Sigmoid colon (tissue), 7 donors: ENCODE results near the gene RINT1. TPM values are rescaled to one million over a fixed set of nuclear protein-coding genes. Genes with fewer than 3 reads are reported as not detected.

Source experiments
- DNase-seq: peaks from one replicate; pipeline ENCODE4 v3.0.0-alpha.2; 2019
- H3K27ac ChIP-seq, 4 donors: fragments of 200-600 bp; sonication (generic); one replicate each; pipeline ENCODE4 v1.5.1; 2016 to 2019; ENCODE audit warnings: mild to moderate bottlenecking in 1 of 4
- H3K27me3 ChIP-seq, 3 donors: fragments of 200-600 bp; sonication (generic); one replicate each; pipeline ENCODE4 v1.5.1; 2019; ENCODE audit warnings: mild to moderate bottlenecking in 1 of 3
- H3K36me3 ChIP-seq, 4 donors: fragments of 200-600 bp; sonication (generic); one replicate each; pipeline ENCODE4 v1.5.1; 2016 to 2019
- H3K4me1 ChIP-seq, 4 donors: fragments of 200-600 bp; sonication (generic); one replicate each; pipeline ENCODE4 v1.5.1; 2017 to 2019
- H3K4me3 ChIP-seq, 4 donors: fragments of 200-600 bp; sonication (generic); one replicate each; pipeline ENCODE4 v1.5.1; 2017 to 2019; ENCODE audit warnings: mild to moderate bottlenecking in 2 of 4, moderate library complexity in 1 of 4
- H3K9me3 ChIP-seq, 4 donors: fragments of 200-600 bp in 3 of 4; sonication (generic) in 3 of 4; one replicate each; pipeline versions ENCODE4 v1.5.1 to v1.6.1; 2013 to 2019
- CTCF ChIP-seq, 4 experiments: fragments of 450-650 bp in 3 of 4; fragments of 200-600 bp in 1 of 4; IDR thresholded peaks; one replicate each; pipeline ENCODE4 v1.5.1; 2016 to 2019; ENCODE audit warnings: antibody characterized with exemption in 4 of 4, mild to moderate bottlenecking in 3 of 4, moderate library complexity in 2 of 4
- EP300 ChIP-seq, 4 donors: sonication (generic); formaldehyde crosslinking; IDR thresholded peaks; one replicate each; pipeline ENCODE4 v1.6.1; 2017; ENCODE audit warnings: antibody characterized with exemption in 4 of 4
- POLR2A ChIP-seq, 2 donors: fragments of 450-650 bp; IDR thresholded peaks; one replicate each; pipeline ENCODE4 v1.6.1; 2016; ENCODE audit warnings: antibody characterized with exemption in 2 of 2, mild to moderate bottlenecking in 2 of 2, moderate library complexity in 2 of 2
- POLR2AphosphoS5 ChIP-seq, 4 donors: sonication (generic); formaldehyde crosslinking; IDR thresholded peaks; one replicate each; pipeline ENCODE4 v1.6.1; 2017; ENCODE audit warnings: antibody characterized with exemption in 4 of 4
- WGBS, 2 donors: extraction: QIAGEN DNeasy Blood & Tissue Kit; methylation state at CpG; one replicate each; pipeline ENCODE4 v1.1.7; 2013; 5-methylcytosine and 5-hydroxymethylcytosine counted together
- intact Hi-C: fragments of 100-400 bp; cut with DNase I; formaldehyde crosslinking; loops from one replicate; pipeline ENCODE4 v1.15.1; 2023
- polyA plus RNA-seq, 3 donors: library from polyadenylated mRNA; stranded (reverse); fragments of 200-250 nt; gene quantifications; one replicate each; pipeline ENCODE4 v1.2.3, GENCODE V29; 2013
- total RNA-seq, 4 donors: library from RNA; depleted of rRNA; stranded (reverse); fragments of >200 nt; gene quantifications; one replicate each; pipeline ENCODE4 v1.1.0, GENCODE V29; 2016
- donor health status: healthy with polysubstance abuse.
- donor health status: Bipolar disorder and iron deficiency.
- donor health status: healthy.

Gene RINT1
- total and polyA plus RNA-seq, 7 donors, result 7.9 to 22.2 (median 15.5) TPM

- no peak for TF ChIP-seq POLR2A (IDR thresholded peaks at IDR 0.05)
- TF ChIP-seq EP300 (IDR thresholded peaks at IDR 0.05), result no peak
- TF ChIP-seq CTCF (IDR thresholded peaks at IDR 0.05), result no peak
- no peak for TF ChIP-seq POLR2AphosphoS5 (IDR thresholded peaks at IDR 0.05)
- H3K4me1 ChIP-seq, result peaks cover 0 to 10% (median 2%) of the 10 kb centered on the region in 4 donors
- no peak overlapping the region for H3K27ac ChIP-seq
- 85 to 87% methylated on average over 19 of the region's 19 CpGs for WGBS, 2 donors
- intact Hi-C loops, result no loop called here
- H3K27me3 ChIP-seq, result no peaks in the 10 kb centered on the region
- no peaks in the 10 kb centered on the region for H3K9me3 ChIP-seq
- peaks cover 0 to 3% (median 0%) of the 10 kb centered on the region in 4 donors for H3K36me3 ChIP-seq
- peak; percentile 43 for DNase-seq
- H3K4me3 ChIP-seq, result no peak overlapping the region
Observed at GRCh38 chr7:105602325-105603305, 70.6 kb downstream of the RINT1 start.

GRCh38 chr7:105610165-105610930 lies 78.3 kb downstream of the RINT1 start:
- TF ChIP-seq EP300 (IDR thresholded peaks at IDR 0.05), result no peak
- no peak for TF ChIP-seq POLR2AphosphoS5 (IDR thresholded peaks at IDR 0.05)
- no peak for TF ChIP-seq CTCF (IDR thresholded peaks at IDR 0.05)
- TF ChIP-seq POLR2A (IDR thresholded peaks at IDR 0.05), result no peak
- Histone ChIP-seq H3K4me1 (peaks cover 0 to under 1% (median 0%) of the 10 kb centered on the region in 4 donors), H3K4me3 (no peak overlapping the region), H3K9me3 (no peaks in the 10 kb centered on the region), H3K27ac (no peak overlapping the region), H3K27me3 (no peaks in the 10 kb centered on the region), H3K36me3 (peaks cover 8 to 41% (median 14%) of the 10 kb centered on the region in 4 donors)
- peak; percentile 27 for DNase-seq
- 96 to 97% methylated on average over 8 of the region's 8 CpGs for WGBS, 2 donors
- intact Hi-C loops, result no loop called here

- Histone ChIP-seq H3K27ac (no peak overlapping the region), H3K27me3 (no peaks in the 10 kb centered on the region), H3K4me3 (no peak overlapping the region), H3K36me3 (peaks cover 12 to 55% (median 15%) of the 10 kb centered on the region in 4 donors), H3K9me3 (no peaks in the 10 kb centered on the region), H3K4me1 (no peaks in the 10 kb centered on the region)
- TF ChIP-seq CTCF (IDR thresholded peaks at IDR 0.05) (no peak), POLR2A (IDR thresholded peaks at IDR 0.05) (no peak), EP300 (IDR thresholded peaks at IDR 0.05) (no peak), POLR2AphosphoS5 (IDR thresholded peaks at IDR 0.05) (no peak)
- intact Hi-C loops, result no loop called here
- peak; percentile 60 for DNase-seq
- WGBS, 2 donors, result 87 to 92% methylated on average over 16 of the region's 16 CpGs
Observed at GRCh38 chr7:105611856-105612775, 80.1 kb downstream of the RINT1 start.

GRCh38 chr7:105612806-105613205 lies 80.8 kb downstream of the RINT1 start:
- no peaks in the 10 kb centered on the region for H3K9me3 ChIP-seq
- peaks cover 12 to 57% (median 18%) of the 10 kb centered on the region in 4 donors for H3K36me3 ChIP-seq
- H3K27ac ChIP-seq, result no peak overlapping the region
- no peaks in the 10 kb centered on the region for H3K27me3 ChIP-seq
- DNase-seq, result peak; percentile 53
- intact Hi-C loops, result no loop called here
- no peak overlapping the region for H3K4me3 ChIP-seq
- WGBS, 2 donors, result 93 to 95% methylated on average over 9 of the region's 9 CpGs
- TF ChIP-seq EP300 (IDR thresholded peaks at IDR 0.05) (no peak), CTCF (IDR thresholded peaks at IDR 0.05) (no peak), POLR2A (IDR thresholded peaks at IDR 0.05) (no peak), POLR2AphosphoS5 (IDR thresholded peaks at IDR 0.05) (no peak)
- H3K4me1 ChIP-seq, result no peaks in the 10 kb centered on the region
